ENCODE measurements around the gene TMED4. TPM values are rescaled to one million over a fixed set of nuclear protein-coding genes. Genes with fewer than 3 reads are reported as not detected.
A peak's percentile ranks its signal among the peaks of the same experiment; 100 is the strongest.

Gene TMED4
- total and polyA plus RNA-seq, 2 of the 13 experiments (the other 11 are each of a cell fraction or from before 2014, with no cell fraction given), result 81.4 to 109 TPM

DNA sequence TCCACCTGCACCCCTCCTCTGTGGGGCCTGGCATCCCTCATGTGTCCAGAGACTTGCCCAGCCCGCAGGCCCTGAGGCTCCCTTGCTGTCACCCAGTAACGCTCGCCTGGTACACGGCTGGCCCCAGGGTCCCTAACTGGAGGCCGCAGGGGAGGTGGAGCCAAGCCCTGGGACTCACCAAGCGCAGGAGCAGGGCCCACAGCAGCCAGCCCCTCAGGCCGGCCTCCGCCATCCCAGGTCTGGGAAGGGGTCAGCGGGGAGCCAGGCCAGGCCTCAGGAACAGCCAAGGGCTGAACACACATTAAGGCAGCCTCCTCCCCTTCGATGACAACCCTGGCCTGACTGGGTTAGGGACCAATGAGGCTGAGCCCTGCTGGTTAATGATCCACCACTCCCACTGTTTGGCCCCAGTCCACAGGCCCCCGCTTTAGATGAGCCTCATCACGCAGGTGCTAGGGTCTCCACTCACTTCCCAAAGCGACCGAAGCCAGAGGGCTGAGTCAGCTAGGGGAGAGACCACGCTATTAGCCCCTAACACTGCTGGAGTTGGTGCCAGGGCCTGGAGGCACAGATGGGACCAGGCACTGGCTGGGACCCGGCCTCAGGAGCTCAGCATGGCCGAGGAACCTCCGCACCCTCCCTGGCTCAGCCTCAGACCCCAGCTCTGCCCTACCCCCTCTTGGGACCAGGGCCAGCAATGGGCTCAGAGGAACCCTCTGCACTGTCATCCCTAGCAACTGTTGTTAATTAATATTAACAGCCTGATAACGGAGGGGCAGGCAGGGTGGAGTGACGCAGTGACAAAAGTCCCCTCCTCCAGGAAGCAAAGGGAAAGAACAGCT is 40.8 kb downstream of the TMED4 start, which contains the start of gene NPC1L1 (continued):
- peak; percentile 74 for TF ChIP-seq ZNF124 (CRISPR knock-in tag; IDR thresholded peaks at IDR 0.05)
- TF ChIP-seq, protein P1, sequence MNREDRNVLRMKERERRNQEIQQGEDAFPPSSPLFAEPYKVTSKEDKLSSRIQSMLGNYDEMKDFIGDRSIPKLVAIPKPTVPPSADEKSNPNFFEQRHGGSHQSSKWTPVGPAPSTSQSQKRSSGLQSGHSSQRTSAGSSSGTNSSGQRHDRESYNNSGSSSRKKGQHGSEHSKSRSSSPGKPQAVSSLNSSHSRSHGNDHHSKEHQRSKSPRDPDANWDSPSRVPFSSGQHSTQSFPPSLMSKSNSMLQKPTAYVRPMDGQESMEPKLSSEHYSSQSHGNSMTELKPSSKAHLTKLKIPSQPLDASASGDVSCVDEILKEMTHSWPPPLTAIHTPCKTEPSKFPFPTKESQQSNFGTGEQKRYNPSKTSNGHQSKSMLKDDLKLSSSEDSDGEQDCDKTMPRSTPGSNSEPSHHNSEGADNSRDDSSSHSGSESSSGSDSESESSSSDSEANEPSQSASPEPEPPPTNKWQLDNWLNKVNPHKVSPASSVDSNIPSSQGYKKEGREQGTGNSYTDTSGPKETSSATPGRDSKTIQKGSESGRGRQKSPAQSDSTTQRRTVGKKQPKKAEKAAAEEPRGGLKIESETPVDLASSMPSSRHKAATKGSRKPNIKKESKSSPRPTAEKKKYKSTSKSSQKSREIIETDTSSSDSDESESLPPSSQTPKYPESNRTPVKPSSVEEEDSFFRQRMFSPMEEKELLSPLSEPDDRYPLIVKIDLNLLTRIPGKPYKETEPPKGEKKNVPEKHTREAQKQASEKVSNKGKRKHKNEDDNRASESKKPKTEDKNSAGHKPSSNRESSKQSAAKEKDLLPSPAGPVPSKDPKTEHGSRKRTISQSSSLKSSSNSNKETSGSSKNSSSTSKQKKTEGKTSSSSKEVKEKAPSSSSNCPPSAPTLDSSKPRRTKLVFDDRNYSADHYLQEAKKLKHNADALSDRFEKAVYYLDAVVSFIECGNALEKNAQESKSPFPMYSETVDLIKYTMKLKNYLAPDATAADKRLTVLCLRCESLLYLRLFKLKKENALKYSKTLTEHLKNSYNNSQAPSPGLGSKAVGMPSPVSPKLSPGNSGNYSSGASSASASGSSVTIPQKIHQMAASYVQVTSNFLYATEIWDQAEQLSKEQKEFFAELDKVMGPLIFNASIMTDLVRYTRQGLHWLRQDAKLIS (CRISPR knock-in tag; IDR thresholded peaks at IDR 0.05), result peak; percentile 64; the same call in 1 of the 2 replicates
- TF ChIP-seq ZNF234 (CRISPR knock-in tag; conservative IDR thresholded peaks at IDR 0.05), result peak; percentile 84; the same call in 1 of the 2 replicates
- 0 out of 2 replicates have a peak, but pooled peaks have one; percentile 57 for TF ChIP-seq ZNF317 (CRISPR knock-in tag; IDR thresholded peaks at IDR 0.05)
- no peak for TF ChIP-seq ZNF207 (IDR thresholded peaks at IDR 0.05; ENCODE audit: borderline replicate concordance)
- no peak for TF ChIP-seq ZNF850 (CRISPR knock-in tag; conservative IDR thresholded peaks at IDR 0.05)
- peak; percentile 94 for TF ChIP-seq ZNF776 (CRISPR knock-in tag; IDR thresholded peaks at IDR 0.05)
- TF ChIP-seq ZFP36L1 (CRISPR knock-in tag; IDR thresholded peaks at IDR 0.05), result peak; percentile 38; the same call in 1 of the 2 replicates
- TF ChIP-seq SOX6 (IDR thresholded peaks at IDR 0.05), result no peak
- peak; percentile 63; the same call in 1 of the 2 replicates for TF ChIP-seq SOX6 (CRISPR knock-in tag; IDR thresholded peaks at IDR 0.05)
- TF ChIP-seq, protein P2, sequence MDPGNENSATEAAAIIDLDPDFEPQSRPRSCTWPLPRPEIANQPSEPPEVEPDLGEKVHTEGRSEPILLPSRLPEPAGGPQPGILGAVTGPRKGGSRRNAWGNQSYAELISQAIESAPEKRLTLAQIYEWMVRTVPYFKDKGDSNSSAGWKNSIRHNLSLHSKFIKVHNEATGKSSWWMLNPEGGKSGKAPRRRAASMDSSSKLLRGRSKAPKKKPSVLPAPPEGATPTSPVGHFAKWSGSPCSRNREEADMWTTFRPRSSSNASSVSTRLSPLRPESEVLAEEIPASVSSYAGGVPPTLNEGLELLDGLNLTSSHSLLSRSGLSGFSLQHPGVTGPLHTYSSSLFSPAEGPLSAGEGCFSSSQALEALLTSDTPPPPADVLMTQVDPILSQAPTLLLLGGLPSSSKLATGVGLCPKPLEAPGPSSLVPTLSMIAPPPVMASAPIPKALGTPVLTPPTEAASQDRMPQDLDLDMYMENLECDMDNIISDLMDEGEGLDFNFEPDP (CRISPR knock-in tag; conservative IDR thresholded peaks at IDR 0.05), result no peak
- TF ChIP-seq SIX1 (CRISPR knock-in tag; IDR thresholded peaks at IDR 0.05; ENCODE audit: borderline replicate concordance), result no peak
- TF ChIP-seq YY1 (IDR thresholded peaks at IDR 0.05; ENCODE audit: insufficient read depth, insufficient replicate concordance, low read depth, low read length), result peak; percentile 89
- no peak for TF ChIP-seq PLRG1 (conservative IDR thresholded peaks at IDR 0.05)
- no peak for TF ChIP-seq GZF1 (CRISPR knock-in tag; IDR thresholded peaks at IDR 0.05)
- 0 out of 2 replicates have a peak, but pooled peaks have one; percentile 81 for TF ChIP-seq RFXANK (CRISPR knock-in tag; IDR thresholded peaks at IDR 0.05)
- TF ChIP-seq, protein P3, sequence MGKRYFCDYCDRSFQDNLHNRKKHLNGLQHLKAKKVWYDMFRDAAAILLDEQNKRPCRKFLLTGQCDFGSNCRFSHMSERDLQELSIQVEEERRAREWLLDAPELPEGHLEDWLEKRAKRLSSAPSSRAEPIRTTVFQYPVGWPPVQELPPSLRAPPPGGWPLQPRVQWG (CRISPR knock-in tag; IDR thresholded peaks at IDR 0.05; ENCODE audit: borderline replicate concordance, low read depth), result no peak
- no peak for TF ChIP-seq ZNF567 (CRISPR knock-in tag; IDR thresholded peaks at IDR 0.05; ENCODE audit: borderline replicate concordance)
- peak; percentile 84; the same call in 1 of the 2 replicates for TF ChIP-seq RFXAP (CRISPR knock-in tag; IDR thresholded peaks at IDR 0.05; ENCODE audit: borderline replicate concordance)
- 0 out of 2 replicates have a peak, but pooled peaks have one; percentile 16 for TF ChIP-seq ZKSCAN5 (CRISPR knock-in tag; IDR thresholded peaks at IDR 0.05)
- TF ChIP-seq RORA (CRISPR knock-in tag; IDR thresholded peaks at IDR 0.05), result no peak
- peak; percentile 92 for TF ChIP-seq SAP130 (CRISPR knock-in tag; IDR thresholded peaks at IDR 0.05; ENCODE audit: low read depth)
